NOMO-1 (cell line): ENCODE measurements around the gene ELF4.
"Not testable (repeated sequence)": the region's sequence is repeated elsewhere in the genome, so short reads cannot be mapped to it uniquely, and the experiment has no call there.

ENCODE experiments used
- DNase-seq, 2 experiments: peaks; one replicate each; lab custom pipeline; 2025; ENCODE audit not compliant: unreplicated experiment in 2 of 2; lab: John Stamatoyannopoulos, UW

The ELF4 gene

GRCh38 chrX:130115119-130115885 is 5.0 kb upstream of the ELF4 start:
- not testable (repeated sequence) for DNase-seq

DNA sequence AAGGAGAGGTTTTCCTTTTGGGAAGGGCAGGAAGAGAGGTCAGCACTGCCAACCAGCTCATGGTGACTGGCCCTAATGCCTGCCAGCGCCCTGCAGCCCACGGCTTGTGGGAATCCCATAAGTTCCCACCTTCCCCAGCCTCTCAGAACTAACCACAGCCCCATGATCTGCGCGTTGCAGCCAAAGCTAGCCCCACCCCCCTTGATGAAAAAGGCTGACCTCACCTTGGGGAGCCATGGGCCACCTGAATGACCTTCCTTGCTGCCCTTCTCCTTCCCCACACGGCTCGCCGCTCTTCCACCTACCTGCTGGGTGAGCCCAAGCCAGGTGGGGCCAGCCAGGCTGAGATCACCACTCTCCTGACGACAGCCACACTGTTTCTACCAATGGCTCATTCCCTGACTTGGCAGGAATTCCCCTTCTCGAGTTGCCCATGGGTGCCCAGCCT is 3.9 kb upstream of the ELF4 start:
- DNase-seq, result no peak

DNA sequence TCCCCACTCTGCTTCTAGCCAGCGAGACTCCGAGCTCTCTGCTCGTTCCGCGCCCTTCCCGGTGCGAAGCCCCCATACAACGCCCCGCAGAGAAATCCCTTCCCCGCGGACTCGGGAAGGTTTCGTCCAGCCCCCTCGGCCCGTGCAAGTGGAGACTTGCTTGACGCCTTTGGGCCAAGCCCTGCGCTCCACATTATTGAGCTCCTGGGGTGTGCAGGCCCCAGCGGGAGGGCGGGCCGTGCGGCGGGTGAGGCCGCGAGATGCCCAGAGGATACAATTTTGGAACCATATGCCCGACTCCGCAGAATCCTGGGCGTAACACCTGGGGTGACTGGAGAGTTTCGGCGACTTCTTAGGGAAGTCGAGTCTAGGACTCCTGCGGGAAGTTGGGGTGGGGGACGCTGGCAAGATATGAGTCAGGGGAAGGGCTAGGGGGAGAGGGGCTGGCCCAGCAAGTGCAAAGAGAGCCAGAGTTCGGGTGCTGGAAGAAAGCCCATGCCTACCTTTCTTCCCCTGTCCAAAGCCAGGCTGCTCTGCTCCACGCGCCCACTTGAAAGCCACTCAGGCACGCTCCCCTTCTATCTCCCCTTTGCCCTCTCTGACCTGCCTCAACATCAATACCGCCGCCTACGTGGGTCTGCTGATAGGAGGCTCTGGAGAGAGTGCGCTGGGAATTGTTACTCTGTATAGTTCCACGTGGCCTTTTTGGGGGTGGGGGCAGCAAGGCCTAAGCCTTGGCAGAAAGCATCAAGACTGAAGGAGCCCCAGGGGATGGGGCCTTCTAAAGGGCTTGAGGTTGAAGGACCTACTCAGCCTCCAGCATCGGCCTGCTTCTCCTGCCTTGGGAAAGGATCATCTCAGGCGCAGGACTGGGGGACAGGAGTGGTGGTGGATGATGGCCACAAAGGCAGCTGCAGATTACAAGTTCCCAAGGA is 1.2 kb upstream of the ELF4 start:
- no peak for DNase-seq

DNA sequence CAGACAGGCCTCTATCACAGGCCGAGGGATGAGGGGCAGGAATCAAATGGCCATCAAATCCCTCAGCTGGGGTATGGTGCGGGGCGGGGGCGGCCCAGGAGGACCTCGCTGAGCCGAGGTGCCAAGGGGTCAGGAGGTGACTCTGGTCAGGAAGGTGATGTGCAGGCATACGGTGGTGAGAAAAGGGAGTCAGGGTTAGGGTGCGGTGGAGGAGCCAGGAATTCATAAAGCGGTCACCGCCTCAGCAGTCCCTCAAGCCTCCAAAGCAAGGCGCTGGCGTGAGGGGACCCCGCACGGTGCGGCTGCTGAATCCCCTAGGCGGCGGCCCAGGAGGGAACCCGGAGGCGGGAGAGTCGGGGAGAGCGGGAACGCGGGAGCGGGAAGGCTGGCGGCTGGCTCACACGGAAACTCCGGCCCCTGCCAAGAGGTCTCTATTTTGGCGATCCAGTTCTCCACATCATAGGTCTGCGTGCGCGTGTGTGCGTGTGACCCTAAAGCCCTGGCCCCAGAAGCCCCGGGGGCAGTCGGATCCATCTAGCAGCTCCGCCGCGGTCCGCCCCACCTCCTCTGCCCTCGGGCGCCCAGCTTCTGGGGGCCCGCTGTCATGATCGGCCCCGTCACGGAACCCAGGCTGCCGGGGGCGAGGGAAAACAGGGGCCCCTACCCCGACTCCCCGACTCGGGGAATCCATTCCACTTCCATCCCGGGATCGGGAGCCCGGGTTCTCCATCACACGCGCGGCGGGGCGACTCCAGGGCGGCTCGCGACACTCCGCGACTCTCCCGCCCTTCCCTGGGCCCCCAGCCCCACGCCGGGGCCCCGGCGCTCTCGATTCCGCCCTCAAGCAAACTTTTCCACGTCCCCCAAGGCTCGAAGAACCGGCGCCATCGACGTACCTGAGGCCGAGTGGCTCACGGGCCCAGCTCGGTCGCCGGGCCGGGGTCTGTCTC is 593 bp downstream of the ELF4 start:
- no peak for DNase-seq

GRCh38 chrX:130108647-130109428 is 1.5 kb downstream of the ELF4 start:
- DNase-seq, result peak; percentile 75 to 79

DNA sequence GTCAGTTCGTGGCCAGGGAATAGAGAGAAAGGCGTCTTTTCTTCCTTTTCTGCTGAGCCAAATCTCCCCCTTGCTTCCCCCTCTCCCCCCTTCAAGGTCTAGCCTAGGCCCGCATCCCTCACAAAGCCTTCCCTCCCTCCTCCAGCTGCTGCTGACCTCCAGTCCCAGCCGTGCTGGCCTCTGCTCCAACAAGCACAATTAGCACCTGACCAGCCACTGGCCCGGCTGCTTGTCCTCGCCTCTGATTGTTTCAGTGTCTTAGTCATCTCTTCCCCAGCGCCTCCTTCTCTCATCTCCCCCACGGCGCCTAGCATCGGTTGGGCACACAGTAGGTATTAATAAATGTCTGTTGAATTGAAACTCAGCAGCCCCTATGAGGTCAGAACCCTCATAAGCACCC is 4.2 kb downstream of the ELF4 start:
- DNase-seq, result no peak

- no peak for DNase-seq
Observed at GRCh38 chrX:130105244-130105643, 5.1 kb downstream of the ELF4 start.

GRCh38 chrX:130103605-130104004 is 6.7 kb downstream of the ELF4 start:
- no peak for DNase-seq

DNA sequence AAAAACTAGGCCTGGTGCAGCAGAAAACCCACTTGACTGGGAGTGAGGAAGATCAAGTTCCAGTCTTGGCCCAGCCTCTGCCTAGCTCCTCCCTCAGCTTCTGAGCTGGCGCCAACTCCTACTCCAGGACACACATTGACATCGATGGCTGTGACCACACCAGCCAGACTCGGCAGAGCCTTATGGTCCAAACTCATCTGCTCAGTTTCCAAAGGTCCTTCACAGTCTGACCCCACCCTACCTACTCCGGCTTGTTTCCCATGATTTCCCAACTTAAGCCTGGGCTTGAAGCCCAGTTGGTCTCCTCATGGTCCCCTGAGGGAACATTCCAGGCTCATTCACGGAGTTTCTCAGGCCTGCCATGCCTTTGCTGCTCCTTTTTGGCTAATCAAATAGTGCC is 10.1 kb downstream of the ELF4 start:
- DNase-seq, result no peak

- DNase-seq, result no peak
Observed at GRCh38 chrX:130098210-130098552, 12.1 kb downstream of the ELF4 start.

DNA sequence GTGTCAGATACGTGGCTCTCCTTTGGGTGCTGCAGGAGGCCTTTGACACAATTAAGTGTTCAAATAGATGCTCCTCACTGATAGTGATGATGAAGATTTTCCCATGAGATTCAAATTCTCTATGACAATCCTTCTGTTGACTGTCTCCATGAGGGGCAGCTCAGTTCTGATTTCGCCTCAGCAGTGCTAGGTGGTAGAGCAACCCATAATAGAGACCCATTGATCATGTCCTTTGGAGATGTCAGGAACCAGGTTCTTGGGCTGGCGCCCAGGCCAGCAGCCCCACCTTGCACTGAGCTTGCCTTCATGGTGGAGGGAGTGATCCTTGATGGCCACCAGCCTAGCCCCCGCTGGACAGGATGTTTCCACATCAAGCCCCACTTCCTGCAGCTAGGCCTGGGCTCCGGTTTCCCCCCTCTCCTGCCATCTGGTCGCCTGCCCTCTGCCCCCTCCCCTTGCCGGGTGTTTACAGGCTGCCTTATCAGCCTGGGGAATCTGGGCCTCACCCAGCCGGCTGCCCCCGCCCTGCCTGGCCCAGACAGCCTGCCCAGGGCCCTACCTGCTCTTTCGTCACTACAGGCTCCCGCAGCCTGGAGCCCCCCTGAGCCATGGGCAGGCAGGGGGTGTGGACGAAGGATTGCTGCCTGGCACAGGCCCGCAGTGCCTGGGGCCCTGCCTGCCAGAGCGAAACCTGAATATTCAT is 12.6 kb downstream of the ELF4 start:
- no peak for DNase-seq

GRCh38 chrX:130095249-130096030 is 14.9 kb downstream of the ELF4 start:
- no peak for DNase-seq

GRCh38 chrX:130094696-130095095 is 15.6 kb downstream of the ELF4 start:
- no peak for DNase-seq

- DNase-seq, result no peak
Observed at GRCh38 chrX:130093271-130093670, 17.0 kb downstream of the ELF4 start.

- peak; percentile 85 to 86 for DNase-seq
Observed at GRCh38 chrX:130091980-130092522, 18.2 kb downstream of the ELF4 start.

DNA sequence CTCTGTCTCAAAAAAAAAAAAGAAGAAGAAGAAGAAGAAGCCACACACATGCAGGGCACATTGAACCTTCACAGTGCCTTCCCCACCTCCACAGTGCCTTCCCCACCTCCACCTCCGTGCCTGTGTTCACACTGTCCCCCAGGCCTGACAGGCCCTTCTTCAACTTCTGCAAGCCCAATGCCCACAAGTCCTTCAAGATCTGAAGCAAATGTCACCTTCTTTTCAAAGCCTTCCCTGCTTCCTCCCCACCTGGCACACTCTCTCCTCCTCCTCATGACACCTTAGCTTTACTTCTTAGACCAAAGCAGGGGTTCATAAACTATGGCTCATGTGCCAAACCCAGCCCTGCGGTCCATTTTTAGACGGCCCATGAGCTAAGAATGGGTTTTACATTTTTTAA is 19.9 kb downstream of the ELF4 start:
- no peak for DNase-seq

- peak; percentile 88 to 89 for DNase-seq
Observed at GRCh38 chrX:130086447-130087206, 23.7 kb downstream of the ELF4 start.
